ENCODE results near the gene PTPN22. TPM values are rescaled to one million over a fixed set of nuclear protein-coding genes. Genes with fewer than 3 reads are reported as not detected.
"Not testable (repeated sequence)": the region's sequence is repeated elsewhere in the genome, so short reads cannot be mapped to it uniquely, and the experiment has no call there.

Gene PTPN22
- total and polyA plus RNA-seq, 7 experiments from 2014 or later, result 22.2 to 76.7 (median 29.7) TPM

- no peak overlapping the region for H3K4me3 Mint-ChIP-seq
- peaks cover 14 to 59% (median 45%) of the 10 kb centered on the region in 5 donors for H3K36me3 Mint-ChIP-seq
- no peak for DNase-seq
- H3K27me3 Mint-ChIP-seq, result no peaks in the 10 kb centered on the region
- no peak overlapping the region for H3K4me3 ChIP-seq (ENCODE audit: low read length)
- ATAC-seq, result peak; percentile 29
- H3K9me3 Mint-ChIP-seq, result no peaks in the 10 kb centered on the region
- peaks cover 0 to 45% (median 5%) of the 10 kb centered on the region in 3 experiments for H3K36me3 ChIP-seq (ENCODE audit: control insufficient read depth in 2 of 3, insufficient read depth in 3 of 3, low read length in 3 of 3)
- peaks cover 0 to 25% of the 10 kb centered on the region in 2 donors for H3K4me1 ChIP-seq (ENCODE audit: control insufficient read depth in 2 of 2, insufficient read depth in 2 of 2, low read length in 2 of 2)
- H3K27ac Mint-ChIP-seq, result no peak overlapping the region
- no peaks in the 10 kb centered on the region for H3K27me3 ChIP-seq (ENCODE audit: control insufficient read depth in 2 of 2, insufficient read depth in 2 of 2, low read length in 2 of 2)
- no peaks in the 10 kb centered on the region for H3K9me3 ChIP-seq (ENCODE audit: control insufficient read depth in 2 of 3, low read length in 3 of 3)
- POLR2A ChIA-PET, result interaction anchor here (1.3 to 2.1 kb wide), 2 partner anchors 11 to 46 kb away, joined by 3 to 7 read pairs; partner anchors contain the start of gene AP4B1
- CTCF ChIA-PET, result no interaction called here
- H3K27ac ChIP-seq (ENCODE audit: low read depth, low read length), result no peak overlapping the region
- intact Hi-C loops (cut with micrococcal nuclease), result no loop called here
- peaks cover 20 to 43% (median 34%) of the 10 kb centered on the region in 7 donors for H3K4me1 Mint-ChIP-seq
Measured at GRCh38 chr1:113858418-113858817, 13.1 kb downstream of the PTPN22 start.

DNA sequence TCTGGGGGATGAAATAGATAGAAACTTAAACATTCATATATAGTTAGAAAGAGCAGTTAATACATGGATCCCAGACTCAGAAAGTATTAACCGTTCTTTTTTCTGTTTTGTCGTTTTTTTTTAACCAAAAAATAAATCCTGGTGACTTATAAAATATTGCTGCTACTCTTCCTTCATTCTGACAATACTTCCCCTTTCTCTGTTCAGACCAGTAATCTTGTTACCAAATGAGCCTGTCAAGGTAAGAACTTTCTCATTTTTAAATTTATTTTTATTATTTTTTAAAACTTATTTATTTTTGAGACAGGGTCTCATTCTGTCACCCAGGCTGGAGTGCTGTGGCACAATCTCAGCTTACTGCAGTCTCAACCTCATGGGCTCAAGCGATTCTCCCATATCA lies 13.7 kb downstream of the PTPN22 start:
- H3K27ac ChIP-seq (ENCODE audit: low read depth, low read length), result no peak overlapping the region
- ChIA-PET CTCF (no interaction called here), POLR2A (interaction anchor here (1.0 to 2.1 kb wide), 3 partner anchors 12 to 73 kb away, joined by 3 to 7 read pairs (median 4); partner anchors contain the start of gene AP4B1)
- H3K9me3 ChIP-seq (ENCODE audit: control insufficient read depth in 2 of 3, low read length in 3 of 3), result no peaks in the 10 kb centered on the region
- peaks cover 0 to 25% of the 10 kb centered on the region in 2 donors for H3K4me1 ChIP-seq (ENCODE audit: control insufficient read depth in 2 of 2, insufficient read depth in 2 of 2, low read length in 2 of 2)
- H3K36me3 ChIP-seq (ENCODE audit: control insufficient read depth in 2 of 3, insufficient read depth in 3 of 3, low read length in 3 of 3), result peaks cover 0 to 43% (median 5%) of the 10 kb centered on the region in 3 experiments
- H3K36me3 Mint-ChIP-seq, result peaks cover 14 to 52% (median 42%) of the 10 kb centered on the region in 5 donors
- ATAC-seq (no peak), DNase-seq (no peak)
- H3K4me3 Mint-ChIP-seq, result no peak overlapping the region
- no peaks in the 10 kb centered on the region for H3K9me3 Mint-ChIP-seq
- no peak overlapping the region for H3K4me3 ChIP-seq (ENCODE audit: low read length)
- intact Hi-C loops (cut with micrococcal nuclease), result no loop called here
- no peaks in the 10 kb centered on the region for H3K27me3 ChIP-seq (ENCODE audit: control insufficient read depth in 2 of 2, insufficient read depth in 2 of 2, low read length in 2 of 2)
- no peaks in the 10 kb centered on the region for H3K27me3 Mint-ChIP-seq
- peaks cover 19 to 39% (median 31%) of the 10 kb centered on the region in 7 donors for H3K4me1 Mint-ChIP-seq
- H3K27ac Mint-ChIP-seq, result no peak overlapping the region

DNA sequence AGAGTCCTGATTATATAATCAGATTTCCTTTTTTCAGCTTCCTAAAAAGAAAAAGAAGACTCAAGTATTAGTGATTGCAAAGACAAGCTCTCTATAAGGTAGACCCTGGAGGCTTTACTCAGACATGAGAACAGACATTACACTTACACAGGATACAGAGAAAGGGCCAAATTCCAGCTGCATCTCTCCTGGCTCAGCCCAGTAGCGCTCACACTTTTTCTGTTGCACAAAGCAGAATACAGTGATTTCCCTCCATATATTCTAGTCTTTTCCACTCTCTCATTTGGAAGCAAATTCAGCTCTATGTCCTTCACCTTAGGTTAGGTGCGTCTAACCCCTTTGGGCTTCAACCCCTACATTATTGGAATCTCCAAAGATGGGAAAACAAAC lies 15.1 kb downstream of the PTPN22 start:
- no peaks in the 10 kb centered on the region for H3K27me3 ChIP-seq (ENCODE audit: control insufficient read depth in 2 of 2, insufficient read depth in 2 of 2, low read length in 2 of 2)
- peaks cover 0 to 25% of the 10 kb centered on the region in 2 donors for H3K4me1 ChIP-seq (ENCODE audit: control insufficient read depth in 2 of 2, insufficient read depth in 2 of 2, low read length in 2 of 2)
- no peak overlapping the region for H3K27ac ChIP-seq (ENCODE audit: low read depth, low read length)
- no peak overlapping the region for H3K4me3 ChIP-seq (ENCODE audit: low read length)
- ATAC-seq (no peak), DNase-seq (no peak)
- Mint-ChIP-seq H3K4me1 (peaks cover 14 to 29% (median 21%) of the 10 kb centered on the region in 7 donors), H3K27me3 (no peaks in the 10 kb centered on the region), H3K27ac (peak overlapping the region in 4 of 9 donors; percentile 9 to 68 (median 56)), H3K36me3 (peaks cover 14 to 48% (median 38%) of the 10 kb centered on the region in 5 donors), H3K9me3 (no peaks in the 10 kb centered on the region), H3K4me3 (no peak overlapping the region)
- intact Hi-C loops (cut with micrococcal nuclease), result no loop called here
- CTCF ChIA-PET, result interaction anchor here (0.9 to 1.0 kb wide), 2 partner anchors 18 to 426 kb away, joined by 3 read pairs; no protein-coding TSS in a partner anchor
- H3K36me3 ChIP-seq (ENCODE audit: control insufficient read depth in 2 of 3, insufficient read depth in 3 of 3, low read length in 3 of 3), result peaks cover 0 to 43% (median 5%) of the 10 kb centered on the region in 3 experiments
- POLR2A ChIA-PET, result interaction anchor here (0.7 to 2.1 kb wide), 3 partner anchors 13 to 90 kb away, joined by 3 to 7 read pairs (median 4); no protein-coding TSS in a partner anchor
- H3K9me3 ChIP-seq (ENCODE audit: control insufficient read depth in 2 of 3, low read length in 3 of 3), result no peaks in the 10 kb centered on the region

GRCh38 chr1:113855630-113856400 lies 15.7 kb downstream of the PTPN22 start:
- Mint-ChIP-seq H3K36me3 (peaks cover 14 to 47% (median 40%) of the 10 kb centered on the region in 5 donors), H3K27me3 (no peaks in the 10 kb centered on the region), H3K27ac (peak overlapping the region in 5 of 9 donors; percentile 6 to 68 (median 54)), H3K4me3 (no peak overlapping the region), H3K9me3 (peaks cover 0 to 1% (median 0%) of the 10 kb centered on the region in 11 donors), H3K4me1 (peaks cover 17 to 27% (median 21%) of the 10 kb centered on the region in 7 donors)
- Histone ChIP-seq H3K36me3 (ENCODE audit: control insufficient read depth in 2 of 3, insufficient read depth in 3 of 3, low read length in 3 of 3) (peaks cover 0 to 43% (median 5%) of the 10 kb centered on the region in 3 experiments), H3K4me1 (ENCODE audit: control insufficient read depth in 2 of 2, insufficient read depth in 2 of 2, low read length in 2 of 2) (peaks cover 1 to 22% of the 10 kb centered on the region in 2 donors), H3K9me3 (ENCODE audit: control insufficient read depth in 2 of 3, low read length in 3 of 3) (no peaks in the 10 kb centered on the region), H3K27ac (ENCODE audit: low read depth, low read length) (no peak overlapping the region), H3K27me3 (ENCODE audit: control insufficient read depth in 2 of 2, insufficient read depth in 2 of 2, low read length in 2 of 2) (no peaks in the 10 kb centered on the region), H3K4me3 (ENCODE audit: low read length) (no peak overlapping the region)
- intact Hi-C loops (cut with micrococcal nuclease), result no loop called here
- ChIA-PET CTCF (interaction anchor here (0.9 kb wide), 1 partner anchor 17 kb away, joined by 3 read pairs; no protein-coding TSS in a partner anchor), POLR2A (interaction anchor here (0.7 kb wide), 1 partner anchor 91 kb away, joined by 3 read pairs; no protein-coding TSS in a partner anchor)
- no peak for DNase-seq
- ATAC-seq, result no peak

DNA sequence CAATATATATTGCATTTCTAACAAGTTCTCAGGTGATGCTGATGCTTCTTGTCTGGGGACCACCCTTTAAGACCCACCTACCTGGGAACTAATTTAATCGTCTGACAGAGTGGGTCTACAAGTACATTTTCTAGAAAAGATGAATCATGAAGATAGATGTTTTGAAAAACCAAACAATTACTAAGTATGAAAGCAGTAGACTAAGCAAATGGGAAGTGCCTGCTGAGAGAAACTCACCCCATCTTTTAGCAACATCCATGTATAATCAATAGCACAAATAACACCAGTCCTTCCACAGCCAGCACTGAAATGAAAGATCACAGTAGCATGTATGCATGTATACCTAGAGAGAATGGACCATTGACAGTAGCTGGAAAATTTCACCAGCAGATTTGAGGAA lies 17.3 kb downstream of the PTPN22 start:
- Histone ChIP-seq H3K4me1 (ENCODE audit: control insufficient read depth in 2 of 2, insufficient read depth in 2 of 2, low read length in 2 of 2) (peaks cover 10 to 14% of the 10 kb centered on the region in 2 donors), H3K9me3 (ENCODE audit: control insufficient read depth in 2 of 3, low read length in 3 of 3) (no peaks in the 10 kb centered on the region), H3K27ac (ENCODE audit: low read depth, low read length) (no peak overlapping the region), H3K27me3 (ENCODE audit: control insufficient read depth in 2 of 2, insufficient read depth in 2 of 2, low read length in 2 of 2) (no peaks in the 10 kb centered on the region), H3K4me3 (ENCODE audit: low read length) (no peak overlapping the region), H3K36me3 (ENCODE audit: control insufficient read depth in 2 of 3, insufficient read depth in 3 of 3, low read length in 3 of 3) (peaks cover 0 to 43% (median 5%) of the 10 kb centered on the region in 3 experiments)
- DNase-seq, result no peak
- intact Hi-C loops (cut with micrococcal nuclease), result loop anchor here in 1 of 2 donors (5.0 kb wide), 1 partner anchor 48 kb away; the partner anchor contains the start of gene AP4B1
- Mint-ChIP-seq H3K36me3 (peaks cover 14 to 53% (median 40%) of the 10 kb centered on the region in 5 donors), H3K4me1 (peaks cover 14 to 23% (median 20%) of the 10 kb centered on the region in 7 donors), H3K9me3 (peaks cover 0 to 6% (median 0%) of the 10 kb centered on the region in 11 donors), H3K4me3 (no peak overlapping the region), H3K27ac (peak overlapping the region in 3 of 9 donors; percentile 16 to 46 (median 40)), H3K27me3 (no peaks in the 10 kb centered on the region)
- ChIA-PET CTCF (no interaction called here), POLR2A (no interaction called here)
- no peak for ATAC-seq

DNA sequence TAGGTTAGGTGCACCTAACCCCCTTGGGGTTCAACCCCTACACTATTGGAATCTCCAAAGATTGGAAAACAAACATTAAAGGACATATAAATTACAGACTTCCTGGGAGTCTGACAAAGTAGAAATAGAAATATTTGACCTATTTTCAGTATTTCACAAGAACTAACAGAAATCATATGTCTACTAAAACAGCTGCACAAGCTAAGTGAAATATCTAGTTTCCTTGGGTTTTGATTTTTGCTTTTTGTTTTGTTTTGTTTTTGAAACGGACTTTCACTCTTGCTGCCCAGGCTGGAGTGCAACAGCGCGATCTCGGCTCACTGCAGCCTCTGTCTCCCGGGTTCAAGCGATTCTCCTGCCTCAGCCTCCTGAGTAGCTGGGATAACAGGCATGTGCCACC lies 18.8 kb downstream of the PTPN22 start:
- H3K27me3 ChIP-seq (ENCODE audit: control insufficient read depth in 2 of 2, insufficient read depth in 2 of 2, low read length in 2 of 2); H3K27me3 Mint-ChIP-seq: not testable (repeated sequence)
- H3K4me1 ChIP-seq (ENCODE audit: control insufficient read depth in 2 of 2, insufficient read depth in 2 of 2, low read length in 2 of 2), result peaks cover 8 to 10% of the 10 kb centered on the region in 2 donors

More for the DNA sequence above, 18.8 kb downstream of the PTPN22 start:
- H3K36me3 Mint-ChIP-seq, result peaks cover 14 to 55% (median 42%) of the 10 kb centered on the region in 5 donors
- H3K4me1 Mint-ChIP-seq, result peaks cover 13 to 20% (median 16%) of the 10 kb centered on the region in 7 donors
- H3K9me3 ChIP-seq (ENCODE audit: control insufficient read depth in 2 of 3, low read length in 3 of 3); H3K4me3 Mint-ChIP-seq; H3K27ac ChIP-seq (ENCODE audit: low read depth, low read length); H3K4me3 ChIP-seq (ENCODE audit: low read length); H3K9me3 Mint-ChIP-seq; DNase-seq; ATAC-seq; POLR2A ChIA-PET: not testable (repeated sequence)
- peaks cover 0 to 32% (median 0%) of the 10 kb centered on the region in 3 experiments for H3K36me3 ChIP-seq (ENCODE audit: control insufficient read depth in 2 of 3, insufficient read depth in 3 of 3, low read length in 3 of 3)
- intact Hi-C loops (cut with micrococcal nuclease), result loop anchor here in 1 of 2 donors (5.0 kb wide), 1 partner anchor 50 kb away; the partner anchor contains the start of gene AP4B1
- CTCF ChIA-PET, result interaction anchor here (0.8 kb wide), 1 partner anchor 20 kb away, joined by 3 read pairs; no protein-coding TSS in a partner anchor
- H3K27ac Mint-ChIP-seq, result peak overlapping the region in 2 of 9 donors; percentile 46 to 50
